Liver (tissue), 9 donors: ENCODE results near the gene ZNF571. TPM values are rescaled to one million over a fixed set of nuclear protein-coding genes. Genes with fewer than 3 reads are reported as not detected.

Source experiments
- DNase-seq: peaks from one replicate; pipeline ENCODE4 v3.0.0-alpha.2; 2017; ENCODE audit warnings: low spot score
- H3K27ac ChIP-seq, 2 donors: one replicate each; pipeline ENCODE4 v1.7.0; 2013; ENCODE audit warnings: inconsistent platforms in 2 of 2, low read length in 2 of 2, control low read depth in 1 of 2, low read depth in 1 of 2, mild to moderate bottlenecking in 1 of 2
- H3K27me3 ChIP-seq, 4 donors: one replicate each; pipeline versions ENCODE4 v1.6.1 to v1.7.0; 2013; ENCODE audit warnings: low read length in 3 of 4, inconsistent platforms in 1 of 4, mild to moderate bottlenecking in 1 of 4, moderate library complexity in 1 of 4; ENCODE audit not compliant: control insufficient read depth in 4 of 4, insufficient read depth in 4 of 4
- H3K36me3 ChIP-seq, 4 donors: one replicate each; pipeline versions ENCODE4 v1.6.1 to v1.7.0; 2013; ENCODE audit warnings: low read length in 3 of 4, mild to moderate bottlenecking in 3 of 4, low read depth in 1 of 4, moderate library complexity in 1 of 4; ENCODE audit not compliant: control insufficient read depth in 4 of 4, insufficient read depth in 3 of 4
- H3K4me1 ChIP-seq, 4 donors: one replicate each; pipeline versions ENCODE4 v1.6.1 to v1.7.0; 2013; ENCODE audit warnings: low read length in 3 of 4, mild to moderate bottlenecking in 3 of 4, moderate library complexity in 1 of 4; ENCODE audit not compliant: control insufficient read depth in 4 of 4, insufficient read depth in 4 of 4
- H3K4me3 ChIP-seq, 3 donors: one replicate each; pipeline versions ENCODE4 v1.6.1 to v1.7.0; 2013; ENCODE audit warnings: low read length in 3 of 3, control low read depth in 1 of 3, low read depth in 1 of 3, mild to moderate bottlenecking in 1 of 3
- H3K9ac ChIP-seq, 2 donors: one replicate each; pipeline ENCODE4 v1.7.0; 2013; ENCODE audit warnings: low read length in 2 of 2, mild to moderate bottlenecking in 2 of 2, moderate library complexity in 2 of 2, control low read depth in 1 of 2, low read depth in 1 of 2
- H3K9me3 ChIP-seq, 4 donors: one replicate each; pipeline versions ENCODE4 v1.6.1 to v1.7.0; 2013; ENCODE audit warnings: low read length in 3 of 4; ENCODE audit not compliant: control insufficient read depth in 4 of 4
- EGR1 ChIP-seq, 2 donors: IDR thresholded peaks; 2 replicates each; pipeline ENCODE4 v1.6.1; 2016 to 2018; ENCODE audit warnings: antibody characterized with exemption in 2 of 2, low read depth in 2 of 2
- FOXA1 ChIP-seq: IDR thresholded peaks from 2 replicates; pipeline ENCODE4 v1.6.1; 2016; ENCODE audit warnings: antibody characterized with exemption
- FOXA2 ChIP-seq: IDR thresholded peaks from 2 replicates; pipeline ENCODE4 v1.6.1; 2016; ENCODE audit warnings: antibody characterized with exemption
- NR2F2 ChIP-seq: IDR thresholded peaks from 2 replicates; pipeline ENCODE4 v1.6.1; 2016; ENCODE audit warnings: antibody characterized with exemption
- REST ChIP-seq: IDR thresholded peaks from 2 replicates; pipeline ENCODE4 v1.6.1; 2016; ENCODE audit warnings: antibody characterized with exemption, mild to moderate bottlenecking
- RXRA ChIP-seq, 2 donors: IDR thresholded peaks; 2 replicates each; pipeline ENCODE4 v1.6.1; 2017 to 2018; ENCODE audit warnings: antibody characterized with exemption in 2 of 2, mild to moderate bottlenecking in 1 of 2
- TAF1 ChIP-seq: conservative IDR thresholded peaks from 2 replicates; pipeline ENCODE4 v1.6.1; 2016; ENCODE audit warnings: antibody characterized with exemption, mild to moderate bottlenecking
- WGBS: extraction: QIAGEN DNeasy Blood & Tissue Kit; methylation state at CpG from one replicate; pipeline ENCODE4 v1.1.7; 2013; 5-methylcytosine and 5-hydroxymethylcytosine counted together
- polyA plus RNA-seq, 2 donors: library from polyadenylated mRNA; stranded (reverse) in 1 of 2; unstranded in 1 of 2; fragments of 200-250 nt in 1 of 2; fragments of >200 nt in 1 of 2; fragmentation: Nextera tagmentation in 1 of 2; extraction: Ambion mirVana in 1 of 2; gene quantifications; one replicate each; pipeline versions ENCODE4 v1.2.1 to v1.2.3, GENCODE V29; 2013 to 2015
- total RNA-seq, 2 donors: library from RNA; depleted of rRNA; stranded (reverse); fragments of >200 nt; gene quantifications; one replicate each; pipeline ENCODE4 v1.2.3, GENCODE V29; 2014
- TF ChIP-seq, protein P1 (sequence below): IDR thresholded peaks from 2 replicates; pipeline ENCODE4 v1.6.1; 2016; ENCODE audit warnings: antibody characterized with exemption
- TF ChIP-seq, protein P2 (sequence below): IDR thresholded peaks from 2 replicates; pipeline ENCODE4 v1.6.1; 2016; ENCODE audit warnings: antibody characterized with exemption
- donor health status: healthy.
- donor health status: healthy.
- donor health status: healthy.
- donor health status: healthy.
- donor health status: healthy.

Gene ZNF571
- total and polyA plus RNA-seq, 4 donors = 0.63 to 1.8 (median 1.2) TPM

- Histone ChIP-seq H3K4me3 (peak overlapping the region in 2 of 3 donors; percentile 61 to 72), H3K9me3 (peaks cover 43 to 96% (median 67%) of the 10 kb centered on the region in 4 donors), H3K36me3 (peaks cover 0 to 40% (median 30%) of the 10 kb centered on the region in 4 donors), H3K9ac (no peak overlapping the region), H3K27ac (no peak overlapping the region), H3K4me1 (no peaks in the 10 kb centered on the region), H3K27me3 (no peaks in the 10 kb centered on the region)
- DNase-seq = no peak
- WGBS = 91% methylated on average over 3 of the region's 3 CpGs
- no peak for TF ChIP-seq EGR1 (IDR thresholded peaks at IDR 0.05; ENCODE audit: low read depth in 2 of 2)
- no peak for TF ChIP-seq FOXA1
- TF ChIP-seq NR2F2 = no peak
- TF ChIP-seq RXRA (IDR thresholded peaks at IDR 0.05) = no peak
- TF ChIP-seq FOXA2 = no peak
- TF ChIP-seq, protein P1, sequence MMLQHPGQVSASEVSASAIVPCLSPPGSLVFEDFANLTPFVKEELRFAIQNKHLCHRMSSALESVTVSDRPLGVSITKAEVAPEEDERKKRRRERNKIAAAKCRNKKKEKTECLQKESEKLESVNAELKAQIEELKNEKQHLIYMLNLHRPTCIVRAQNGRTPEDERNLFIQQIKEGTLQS = no peak
- no peak for TF ChIP-seq REST
- TF ChIP-seq TAF1 = no peak
Observed at GRCh38 chr19:37563518-37563917, 31.1 kb downstream of the ZNF571 start.

DNA sequence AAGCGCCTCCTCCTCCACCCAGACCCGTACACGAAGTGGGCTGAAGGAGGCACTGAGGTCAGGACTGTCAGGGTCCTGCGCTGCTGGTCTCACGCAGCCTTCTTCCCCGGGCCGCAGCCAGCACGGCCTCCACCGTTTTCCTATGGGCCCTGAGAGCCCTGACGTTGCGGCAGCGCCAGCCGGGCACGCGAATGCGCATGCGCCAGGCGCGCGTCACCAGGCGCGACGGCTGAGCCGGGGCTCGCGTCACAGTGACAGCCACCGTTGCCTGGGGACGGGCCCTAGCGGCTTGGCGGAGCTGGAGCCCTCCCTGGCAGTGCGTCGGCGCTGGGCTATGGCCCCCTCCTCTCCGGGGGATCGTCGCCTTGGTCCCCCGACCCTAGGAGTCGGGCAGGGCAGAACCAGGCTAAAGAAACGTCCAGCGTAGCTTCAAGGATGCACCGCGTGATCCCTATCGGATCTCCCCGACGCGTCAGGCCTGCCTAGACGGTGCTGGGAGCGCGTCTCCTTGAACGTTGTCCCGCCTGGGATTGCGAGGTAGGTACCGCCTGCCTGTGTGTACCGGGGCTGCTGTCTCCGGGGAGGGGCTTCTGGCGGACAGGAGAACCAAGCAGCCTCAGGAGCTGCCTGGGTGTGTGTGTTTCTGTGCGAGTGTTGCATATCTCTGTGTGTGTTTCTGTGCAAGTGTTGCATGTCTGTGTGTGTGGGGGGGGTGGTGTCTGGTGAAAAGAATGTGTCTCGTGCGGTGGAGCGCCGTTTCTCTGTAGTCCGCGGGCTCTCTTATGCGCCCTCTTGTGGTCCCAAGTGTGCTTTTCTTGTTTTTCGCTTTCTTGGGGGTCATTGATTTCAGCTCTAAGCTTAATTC, 43.2 kb downstream of the ZNF571 start:
- Histone ChIP-seq H3K27ac (no peak overlapping the region), H3K9me3 (peaks cover 42 to 85% (median 56%) of the 10 kb centered on the region in 4 donors), H3K9ac (no peak overlapping the region), H3K27me3 (no peaks in the 10 kb centered on the region), H3K4me3 (peak overlapping the region; percentile 22 to 59 (median 57)), H3K36me3 (no peaks in the 10 kb centered on the region), H3K4me1 (no peaks in the 10 kb centered on the region)
- TF ChIP-seq, protein P1 = no peak
- TF ChIP-seq FOXA2 = no peak
- TF ChIP-seq, protein P2, sequence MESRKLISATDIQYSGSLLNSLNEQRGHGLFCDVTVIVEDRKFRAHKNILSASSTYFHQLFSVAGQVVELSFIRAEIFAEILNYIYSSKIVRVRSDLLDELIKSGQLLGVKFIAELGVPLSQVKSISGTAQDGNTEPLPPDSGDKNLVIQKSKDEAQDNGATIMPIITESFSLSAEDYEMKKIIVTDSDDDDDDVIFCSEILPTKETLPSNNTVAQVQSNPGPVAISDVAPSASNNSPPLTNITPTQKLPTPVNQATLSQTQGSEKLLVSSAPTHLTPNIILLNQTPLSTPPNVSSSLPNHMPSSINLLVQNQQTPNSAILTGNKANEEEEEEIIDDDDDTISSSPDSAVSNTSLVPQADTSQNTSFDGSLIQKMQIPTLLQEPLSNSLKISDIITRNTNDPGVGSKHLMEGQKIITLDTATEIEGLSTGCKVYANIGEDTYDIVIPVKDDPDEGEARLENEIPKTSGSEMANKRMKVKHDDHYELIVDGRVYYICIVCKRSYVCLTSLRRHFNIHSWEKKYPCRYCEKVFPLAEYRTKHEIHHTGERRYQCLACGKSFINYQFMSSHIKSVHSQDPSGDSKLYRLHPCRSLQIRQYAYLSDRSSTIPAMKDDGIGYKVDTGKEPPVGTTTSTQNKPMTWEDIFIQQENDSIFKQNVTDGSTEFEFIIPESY = no peak
- peak; percentile 58 for DNase-seq
- 9% methylated on average over 65 of the region's 65 CpGs for WGBS
